GM23248 (cell line): ENCODE results near the gene FGF14. TPM values are rescaled to one million over a fixed set of nuclear protein-coding genes. Genes with fewer than 3 reads are reported as not detected.

ENCODE experiments used
- DNase-seq: peaks from one replicate; pipeline ENCODE4 v3.0.0-alpha.2; 2015
- H2AFZ ChIP-seq: fragments of 200-600 bp; sonication (generic); 2 replicates; pipeline ENCODE4 v1.6.1; 2016; ENCODE audit warnings: antibody characterized with exemption
- H3F3A ChIP-seq: fragments of 200-600 bp; sonication (generic); 2 replicates; pipeline ENCODE4 v1.6.1; 2016; ENCODE audit warnings: mild to moderate bottlenecking, antibody characterized with exemption, mixed run types; ENCODE audit not compliant: insufficient read depth
- H3K27ac ChIP-seq: fragments of 200-600 bp; sonication (generic); 2 replicates; pipeline ENCODE4 v1.5.1; 2016; ENCODE audit warnings: mild to moderate bottlenecking
- H3K27me3 ChIP-seq: fragments of 200-600 bp; sonication (generic); replicated peaks from 2 replicates; pipeline ENCODE4 v1.6.1; 2016; ENCODE audit warnings: mild to moderate bottlenecking; ENCODE audit not compliant: insufficient read depth
- H3K36me3 ChIP-seq: fragments of 200-600 bp; sonication (generic); 2 replicates; pipeline ENCODE4 v1.6.1; 2016; ENCODE audit warnings: low read depth, mild to moderate bottlenecking
- H3K4me1 ChIP-seq: fragments of 200-600 bp; sonication (generic); 2 replicates; pipeline ENCODE4 v1.6.1; 2016; ENCODE audit warnings: mild to moderate bottlenecking; ENCODE audit not compliant: insufficient read depth
- H3K4me2 ChIP-seq: fragments of 200-600 bp; sonication (generic); one replicate; pipeline ENCODE4 v1.6.1; 2016; ENCODE audit warnings: mild to moderate bottlenecking; ENCODE audit not compliant: unreplicated experiment
- H3K4me3 ChIP-seq: fragments of 200-600 bp; sonication (generic); 2 replicates; pipeline ENCODE4 v1.5.1; 2016; ENCODE audit warnings: mild to moderate bottlenecking
- H3K79me2 ChIP-seq: fragments of 200-600 bp; sonication (generic); 2 replicates; pipeline ENCODE4 v1.6.1; 2016; ENCODE audit warnings: mild to moderate bottlenecking; ENCODE audit not compliant: insufficient read depth
- H3K9ac ChIP-seq: fragments of 200-600 bp; sonication (generic); 2 replicates; pipeline ENCODE4 v1.6.1; 2016; ENCODE audit warnings: mild to moderate bottlenecking
- H3K9me2 ChIP-seq: fragments of 200-600 bp; sonication (generic); 2 replicates; pipeline ENCODE4 v1.6.1; 2016; ENCODE audit warnings: mixed run types, mild to moderate bottlenecking, moderate library complexity; ENCODE audit not compliant: insufficient read depth
- H3K9me3 ChIP-seq: fragments of 200-600 bp; sonication (generic); one replicate; pipeline ENCODE4 v1.6.1; 2017; ENCODE audit warnings: low read depth
- H4K20me1 ChIP-seq: fragments of 200-600 bp; sonication (generic); 2 replicates; pipeline ENCODE4 v1.6.0; 2016; ENCODE audit not compliant: insufficient read depth
- EZH2 ChIP-seq: fragments of 200-600 bp; sonication (generic); IDR thresholded peaks from 2 replicates; pipeline ENCODE4 v1.6.1; 2018; ENCODE audit warnings: antibody characterized with exemption, mild to moderate bottlenecking; ENCODE audit not compliant: insufficient read depth, poor library complexity, severe bottlenecking
- EZH2phosphoT487 ChIP-seq: fragments of 200-600 bp; sonication (generic); IDR thresholded peaks from 2 replicates; pipeline ENCODE4 v1.6.1; 2018; ENCODE audit warnings: antibody characterized with exemption, moderate library complexity, mild to moderate bottlenecking, low read depth; ENCODE audit not compliant: insufficient read depth
- WGBS, 2 experiments: methylation state at CpG; one replicate each; pipeline ENCODE4 v1.1.6; 2015 to 2017; ENCODE audit warnings: low lambda C conversion rate in 2 of 2, low coverage in 1 of 2; ENCODE audit errors: missing lambda C conversion rate in 2 of 2; 5-methylcytosine and 5-hydroxymethylcytosine counted together
- in situ Hi-C: fragments of 300-500 bp; cut with MboI; formaldehyde crosslinking; loops from 2 replicates; pipeline ENCODE4 v1.15.0; 2020
- polyA plus RNA-seq: library from polyadenylated mRNA; unstranded; fragments of >200 nt; fragmentation: Nextera tagmentation; extraction: Ambion mirVana; gene quantifications from 2 replicates; pipeline ENCODE4 v1.2.1, GENCODE V29; 2016
- total RNA-seq: library from RNA; depleted of rRNA; stranded (reverse); fragments of >200 nt; shearing (Covaris generic); gene quantifications from 2 replicates; pipeline ENCODE4 v1.2.3, GENCODE V29; 2014

The FGF14 gene
- total and polyA plus RNA-seq, 2 experiments from 2014 or later: 1.9 TPM; not detected in 1

DNA sequence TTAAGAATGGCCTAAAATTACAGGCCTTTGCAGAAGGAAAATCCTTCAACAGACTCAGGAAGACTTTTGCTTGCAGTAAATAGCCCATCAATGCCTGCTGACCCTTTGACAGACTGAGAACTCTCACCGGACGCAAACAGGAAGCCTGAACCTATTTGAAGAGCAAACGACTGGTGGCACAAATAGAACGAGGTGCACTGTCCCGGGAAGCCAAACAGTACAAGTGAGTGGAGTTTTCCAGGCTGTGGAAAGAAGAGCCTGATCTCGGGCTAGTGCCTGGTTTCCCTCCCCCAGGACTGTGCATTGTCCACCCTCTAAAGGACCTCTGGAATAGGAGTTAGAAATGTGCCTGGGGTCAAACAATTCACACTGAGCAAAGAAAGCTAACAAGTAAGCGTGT lies 165.5 kb downstream of the FGF14 start:
- H3K9ac ChIP-seq: no peak overlapping the region
- no peaks in the 10 kb centered on the region for H3K79me2 ChIP-seq
- no peak overlapping the region for H3K27ac ChIP-seq
- 76 to 82% methylated on average over 7 of the region's 7 CpGs for WGBS, 2 experiments
- no peak overlapping the region for H3K4me3 ChIP-seq
- no peaks in the 10 kb centered on the region for H3K9me2 ChIP-seq
- H2AFZ ChIP-seq: no peak overlapping the region
- H3K27me3 ChIP-seq: peaks cover 16% of the 10 kb centered on the region; the same call in 1 of the 2 replicates
- H4K20me1 ChIP-seq: no peaks in the 10 kb centered on the region
- H3K4me2 ChIP-seq: no peak overlapping the region
- in situ Hi-C loops: no loop called here
- TF ChIP-seq EZH2phosphoT487: no peak
- TF ChIP-seq EZH2: no peak
- no peaks in the 10 kb centered on the region for H3K4me1 ChIP-seq
- H3F3A ChIP-seq: no peaks in the 10 kb centered on the region
- DNase-seq: no peak
- H3K9me3 ChIP-seq: no peaks in the 10 kb centered on the region
- no peaks in the 10 kb centered on the region for H3K36me3 ChIP-seq

DNA sequence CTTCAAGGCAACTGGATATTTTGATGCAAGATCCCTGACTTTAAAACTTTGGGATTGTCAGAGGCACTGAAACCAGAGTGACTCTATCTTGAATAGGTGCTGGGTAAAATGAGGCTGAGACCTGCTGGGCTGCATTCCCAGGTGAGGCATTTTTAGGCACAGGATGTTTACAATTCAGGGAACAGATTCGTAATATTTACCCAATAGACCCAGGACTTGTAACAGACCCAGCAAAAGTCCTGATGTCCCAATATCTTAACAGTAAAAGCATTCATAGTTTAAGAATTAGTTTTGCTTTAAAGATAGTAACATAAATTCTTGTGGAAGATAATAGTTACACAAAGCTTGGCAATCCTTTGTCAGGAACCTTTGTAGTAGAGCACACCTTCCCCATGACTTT lies 166.2 kb downstream of the FGF14 start:
- TF ChIP-seq EZH2 (no peak), EZH2phosphoT487 (no peak)
- in situ Hi-C loops: no loop called here

DNA sequence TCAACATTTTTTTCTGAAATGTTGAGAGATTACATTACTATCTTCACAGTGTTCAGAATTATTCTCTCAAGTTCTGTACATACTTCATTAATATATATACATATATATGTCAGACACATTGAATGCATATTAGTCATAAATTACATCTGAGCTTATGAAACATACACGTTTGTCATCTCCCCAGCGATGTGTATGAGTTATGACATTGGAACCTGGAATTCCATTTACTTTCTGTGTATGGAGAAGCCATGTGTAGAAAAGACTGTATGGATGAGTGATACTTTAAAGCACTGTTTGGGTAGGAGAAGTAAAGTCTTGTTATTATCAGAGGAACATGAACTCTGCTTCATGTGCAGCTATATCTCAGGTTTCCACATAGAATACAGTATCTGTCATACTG lies 167.2 kb downstream of the FGF14 start:
- no peaks in the 10 kb centered on the region for H3K4me1 ChIP-seq
- no peak for TF ChIP-seq EZH2phosphoT487
- TF ChIP-seq EZH2: no peak
- H3F3A ChIP-seq: no peaks in the 10 kb centered on the region
- no peak for DNase-seq
- in situ Hi-C loops: no loop called here
- H3K9me3 ChIP-seq: no peaks in the 10 kb centered on the region
- 31 to 33% methylated on average over 2 of the region's 2 CpGs for WGBS, 2 experiments
- no peaks in the 10 kb centered on the region for H4K20me1 ChIP-seq
- no peak overlapping the region for H2AFZ ChIP-seq
- no peaks in the 10 kb centered on the region for H3K9me2 ChIP-seq
- no peaks in the 10 kb centered on the region for H3K36me3 ChIP-seq
- H3K4me3 ChIP-seq: no peak overlapping the region
- H3K4me2 ChIP-seq: no peak overlapping the region
- H3K79me2 ChIP-seq: no peaks in the 10 kb centered on the region
- no peak overlapping the region for H3K9ac ChIP-seq
- no peak overlapping the region for H3K27ac ChIP-seq
- peaks cover 16% of the 10 kb centered on the region; the same call in 1 of the 2 replicates for H3K27me3 ChIP-seq

More for the DNA sequence above, 166.2 kb downstream of the FGF14 start:
- Histone ChIP-seq H3K4me3 (no peak overlapping the region), H3K9me3 (no peaks in the 10 kb centered on the region), H4K20me1 (no peaks in the 10 kb centered on the region), H3K27me3 (peaks cover 16% of the 10 kb centered on the region; the same call in 1 of the 2 replicates), H3K9me2 (no peaks in the 10 kb centered on the region), H2AFZ (no peak overlapping the region), H3K36me3 (no peaks in the 10 kb centered on the region), H3F3A (no peaks in the 10 kb centered on the region), H3K4me1 (no peaks in the 10 kb centered on the region), H3K27ac (no peak overlapping the region), H3K79me2 (no peaks in the 10 kb centered on the region), H3K9ac (no peak overlapping the region), H3K4me2 (no peak overlapping the region)
- 41 to 47% methylated on average over 1 of the region's 1 CpG for WGBS, 2 experiments
- no peak for DNase-seq

DNA sequence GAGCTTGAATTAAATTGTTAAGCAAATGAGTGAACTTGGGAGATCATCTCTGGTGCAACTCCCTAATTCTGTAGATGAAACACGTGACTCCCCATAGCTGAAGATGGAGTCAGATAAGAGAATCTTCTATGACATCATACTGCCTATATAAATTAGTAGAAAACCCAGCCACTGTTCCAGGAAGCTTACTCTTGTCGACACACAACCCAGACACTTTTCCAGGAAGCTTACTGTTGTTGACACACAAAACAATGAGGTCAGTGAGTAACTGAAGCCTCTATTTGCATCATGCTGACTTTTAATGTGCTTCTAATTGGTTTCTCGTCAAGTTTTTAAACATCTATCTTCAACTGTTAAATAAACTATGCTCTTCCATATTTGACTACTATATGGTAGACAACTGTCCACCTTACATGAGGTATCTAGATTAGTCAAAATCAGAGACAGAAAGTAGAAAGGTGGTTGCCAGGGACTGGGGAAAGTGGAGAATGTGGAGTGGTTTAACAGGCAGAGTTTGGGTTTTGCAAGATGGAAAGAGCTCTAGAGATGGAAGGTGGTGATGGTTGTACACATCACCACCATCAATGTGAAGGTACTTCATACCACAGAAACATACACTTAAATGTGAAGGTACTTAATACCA lies 168.2 kb downstream of the FGF14 start:
- in situ Hi-C loops: no loop called here

DNA sequence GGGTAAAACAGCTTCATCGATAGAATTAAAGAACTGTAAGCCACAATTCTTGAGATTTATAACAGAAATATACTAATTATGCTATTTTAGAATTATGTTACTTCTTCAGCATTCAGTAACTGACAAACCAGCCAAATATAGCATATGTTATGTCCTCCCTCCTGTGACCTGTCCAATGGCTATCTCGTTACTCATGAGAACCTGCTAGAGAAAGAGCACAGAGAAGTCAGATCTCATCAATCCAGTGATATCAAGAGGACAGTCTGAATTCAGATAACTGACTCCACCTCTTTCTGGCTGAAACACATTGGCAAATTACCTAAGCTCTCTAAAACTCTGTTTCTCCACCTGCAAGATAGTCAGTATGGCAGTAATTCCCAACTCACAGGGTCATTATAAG lies 170.4 kb downstream of the FGF14 start:
- H3K9me2 ChIP-seq: no peaks in the 10 kb centered on the region
- no peak overlapping the region for H3K27ac ChIP-seq
- in situ Hi-C loops: no loop called here
- H3F3A ChIP-seq: no peaks in the 10 kb centered on the region
- DNase-seq: no peak
- no peak overlapping the region for H3K4me3 ChIP-seq
- H2AFZ ChIP-seq: no peak overlapping the region
- no peak overlapping the region for H3K4me2 ChIP-seq
- peaks cover 8% of the 10 kb centered on the region; the same call in 1 of the 2 replicates for H3K27me3 ChIP-seq
- no peaks in the 10 kb centered on the region for H4K20me1 ChIP-seq
- WGBS, 2 experiments: 53 to 62% methylated on average over 2 of the region's 2 CpGs
- no peaks in the 10 kb centered on the region for H3K4me1 ChIP-seq
- H3K79me2 ChIP-seq: no peaks in the 10 kb centered on the region
- no peaks in the 10 kb centered on the region for H3K36me3 ChIP-seq
- H3K9ac ChIP-seq: no peak overlapping the region
- no peak for TF ChIP-seq EZH2phosphoT487
- no peak for TF ChIP-seq EZH2
- H3K9me3 ChIP-seq: no peaks in the 10 kb centered on the region

More for the DNA sequence above, 168.2 kb downstream of the FGF14 start:
- H3K79me2 ChIP-seq: no peaks in the 10 kb centered on the region
- TF ChIP-seq EZH2phosphoT487: no peak
- no peaks in the 10 kb centered on the region for H3K4me1 ChIP-seq
- no peak overlapping the region for H3K27ac ChIP-seq
- no peak for DNase-seq
- H3K27me3 ChIP-seq: peaks cover 14% of the 10 kb centered on the region; the same call in 1 of the 2 replicates
- no peak overlapping the region for H3K4me2 ChIP-seq
- H2AFZ ChIP-seq: no peak overlapping the region
- H3K9me2 ChIP-seq: no peaks in the 10 kb centered on the region
- H3K36me3 ChIP-seq: no peaks in the 10 kb centered on the region
- no peaks in the 10 kb centered on the region for H3F3A ChIP-seq
- H3K9ac ChIP-seq: no peak overlapping the region
- 68 to 81% methylated on average over 3 of the region's 3 CpGs for WGBS, 2 experiments
- no peak overlapping the region for H3K4me3 ChIP-seq
- H4K20me1 ChIP-seq: no peaks in the 10 kb centered on the region
- H3K9me3 ChIP-seq: no peaks in the 10 kb centered on the region
